Measurements from ENCODE around the gene UNC119. TPM values are rescaled to one million over a fixed set of nuclear protein-coding genes. Genes with fewer than 3 reads are reported as not detected.

The UNC119 gene
- total and polyA plus RNA-seq, 4 donors = 33.1 to 85.8 (median 68.9) TPM

- WGBS (ENCODE audit: insufficient coverage) = 86% methylated on average over 10 of the region's 14 CpGs
- H3K27me3 ChIP-seq (ENCODE audit: control insufficient read depth, insufficient read depth, low read length) = no peaks in the 10 kb centered on the region
- peaks cover 31% of the 10 kb centered on the region for H3K36me3 ChIP-seq (ENCODE audit: control insufficient read depth, insufficient read depth, low read length)
- no peak for DNase-seq (ENCODE audit: low read depth in 4 of 6, low spot score in 6 of 6)
- no peak overlapping the region for H3K27ac ChIP-seq (ENCODE audit: low read depth, low read length)
- H3K4me3 ChIP-seq (ENCODE audit: low read depth, low read length) = no peak overlapping the region
- H3K9me3 ChIP-seq (ENCODE audit: control insufficient read depth, insufficient read depth, low read length) = no peaks in the 10 kb centered on the region
- H3K4me1 ChIP-seq (ENCODE audit: control insufficient read depth, insufficient read depth, low read length) = peaks cover 35% of the 10 kb centered on the region
Measured at GRCh38 chr17:28547096-28547622, 5.3 kb downstream of the UNC119 start.

- Histone ChIP-seq H3K27me3 (ENCODE audit: control insufficient read depth, insufficient read depth, low read length) (no peaks in the 10 kb centered on the region), H3K27ac (ENCODE audit: low read depth, low read length) (no peak overlapping the region), H3K4me3 (ENCODE audit: low read depth, low read length) (no peak overlapping the region), H3K36me3 (ENCODE audit: control insufficient read depth, insufficient read depth, low read length) (peaks cover 31% of the 10 kb centered on the region), H3K9me3 (ENCODE audit: control insufficient read depth, insufficient read depth, low read length) (no peaks in the 10 kb centered on the region), H3K4me1 (ENCODE audit: control insufficient read depth, insufficient read depth, low read length) (peaks cover 24% of the 10 kb centered on the region)
- DNase-seq (ENCODE audit: low read depth in 4 of 6, low spot score in 6 of 6) = no peak
- 62% methylated on average over 4 of the region's 6 CpGs for WGBS (ENCODE audit: insufficient coverage)
Measured at GRCh38 chr17:28545787-28546415, 6.5 kb downstream of the UNC119 start.

GRCh38 chr17:28545141-28545503, 7.3 kb downstream of the UNC119 start:
- no peak overlapping the region for H3K27ac ChIP-seq (ENCODE audit: low read depth, low read length)
- WGBS (ENCODE audit: insufficient coverage) = 95% methylated on average over 2 of the region's 2 CpGs

GRCh38 chr17:28544402-28545140, 7.9 kb downstream of the UNC119 start:
- peaks cover 12% of the 10 kb centered on the region for H3K4me1 ChIP-seq (ENCODE audit: control insufficient read depth, insufficient read depth, low read length)
- H3K4me3 ChIP-seq (ENCODE audit: low read depth, low read length) = no peak overlapping the region
- no peak overlapping the region for H3K27ac ChIP-seq (ENCODE audit: low read depth, low read length)
- DNase-seq (ENCODE audit: low read depth in 4 of 6, low spot score in 6 of 6) = no peak
- no peaks in the 10 kb centered on the region for H3K9me3 ChIP-seq (ENCODE audit: control insufficient read depth, insufficient read depth, low read length)
- WGBS (ENCODE audit: insufficient coverage) = 88% methylated on average over 2 of the region's 4 CpGs
- H3K36me3 ChIP-seq (ENCODE audit: control insufficient read depth, insufficient read depth, low read length) = peaks cover 27% of the 10 kb centered on the region
- no peaks in the 10 kb centered on the region for H3K27me3 ChIP-seq (ENCODE audit: control insufficient read depth, insufficient read depth, low read length)

More at GRCh38 chr17:28545141-28545503, 7.3 kb downstream of the UNC119 start:
- H3K9me3 ChIP-seq (ENCODE audit: control insufficient read depth, insufficient read depth, low read length) = no peaks in the 10 kb centered on the region
- H3K4me1 ChIP-seq (ENCODE audit: control insufficient read depth, insufficient read depth, low read length) = peaks cover 17% of the 10 kb centered on the region
- H3K27me3 ChIP-seq (ENCODE audit: control insufficient read depth, insufficient read depth, low read length) = no peaks in the 10 kb centered on the region
- no peak overlapping the region for H3K4me3 ChIP-seq (ENCODE audit: low read depth, low read length)
- H3K36me3 ChIP-seq (ENCODE audit: control insufficient read depth, insufficient read depth, low read length) = peaks cover 31% of the 10 kb centered on the region
- no peak for DNase-seq (ENCODE audit: low read depth in 4 of 6, low spot score in 6 of 6)

- DNase-seq (ENCODE audit: low read depth in 4 of 6, low spot score in 6 of 6) = no peak
- Histone ChIP-seq H3K27ac (ENCODE audit: low read depth, low read length) (no peak overlapping the region), H3K4me1 (ENCODE audit: control insufficient read depth, insufficient read depth, low read length) (no peaks in the 10 kb centered on the region), H3K4me3 (ENCODE audit: low read depth, low read length) (no peak overlapping the region), H3K36me3 (ENCODE audit: control insufficient read depth, insufficient read depth, low read length) (peaks cover 7% of the 10 kb centered on the region), H3K9me3 (ENCODE audit: control insufficient read depth, insufficient read depth, low read length) (no peaks in the 10 kb centered on the region), H3K27me3 (ENCODE audit: control insufficient read depth, insufficient read depth, low read length) (no peaks in the 10 kb centered on the region)
- WGBS (ENCODE audit: insufficient coverage) = 80% methylated on average over 1 of the region's 4 CpGs
Measured at GRCh38 chr17:28541439-28541838, 11.0 kb downstream of the UNC119 start.

- Histone ChIP-seq H3K4me1 (ENCODE audit: control insufficient read depth, insufficient read depth, low read length) (no peaks in the 10 kb centered on the region), H3K9me3 (ENCODE audit: control insufficient read depth, insufficient read depth, low read length) (no peaks in the 10 kb centered on the region), H3K27ac (ENCODE audit: low read depth, low read length) (no peak overlapping the region), H3K36me3 (ENCODE audit: control insufficient read depth, insufficient read depth, low read length) (no peaks in the 10 kb centered on the region), H3K4me3 (ENCODE audit: low read depth, low read length) (no peak overlapping the region), H3K27me3 (ENCODE audit: control insufficient read depth, insufficient read depth, low read length) (no peaks in the 10 kb centered on the region)
- 81% methylated on average over 3 of the region's 4 CpGs for WGBS (ENCODE audit: insufficient coverage)
- DNase-seq (ENCODE audit: low read depth in 4 of 6, low spot score in 6 of 6) = no peak
Measured at GRCh38 chr17:28540231-28540630, 12.2 kb downstream of the UNC119 start.

GRCh38 chr17:28538296-28538895, 14.0 kb downstream of the UNC119 start:
- DNase-seq (ENCODE audit: low read depth in 4 of 6, low spot score in 6 of 6) = no peak
- Histone ChIP-seq H3K4me1 (ENCODE audit: control insufficient read depth, insufficient read depth, low read length) (no peaks in the 10 kb centered on the region), H3K9me3 (ENCODE audit: control insufficient read depth, insufficient read depth, low read length) (no peaks in the 10 kb centered on the region), H3K27ac (ENCODE audit: low read depth, low read length) (no peak overlapping the region), H3K4me3 (ENCODE audit: low read depth, low read length) (no peak overlapping the region), H3K27me3 (ENCODE audit: control insufficient read depth, insufficient read depth, low read length) (no peaks in the 10 kb centered on the region), H3K36me3 (ENCODE audit: control insufficient read depth, insufficient read depth, low read length) (no peaks in the 10 kb centered on the region)
- 89% methylated on average over 14 of the region's 14 CpGs for whole genome bisulfite sequencing (ENCODE audit: insufficient coverage)

- Histone ChIP-seq H3K4me3 (ENCODE audit: low read depth, low read length) (no peak overlapping the region), H3K36me3 (ENCODE audit: control insufficient read depth, insufficient read depth, low read length) (no peaks in the 10 kb centered on the region), H3K27ac (ENCODE audit: low read depth, low read length) (no peak overlapping the region), H3K4me1 (ENCODE audit: control insufficient read depth, insufficient read depth, low read length) (no peaks in the 10 kb centered on the region), H3K9me3 (ENCODE audit: control insufficient read depth, insufficient read depth, low read length) (no peaks in the 10 kb centered on the region), H3K27me3 (ENCODE audit: control insufficient read depth, insufficient read depth, low read length) (no peaks in the 10 kb centered on the region)
- WGBS (ENCODE audit: insufficient coverage) = 79% methylated on average over 12 of the region's 12 CpGs
- DNase-seq (ENCODE audit: low read depth in 4 of 6, low spot score in 6 of 6) = no peak
Measured at GRCh38 chr17:28537219-28537610, 15.2 kb downstream of the UNC119 start.

GRCh38 chr17:28536532-28537218, 15.7 kb downstream of the UNC119 start:
- Histone ChIP-seq H3K4me3 (ENCODE audit: low read depth, low read length) (no peak overlapping the region), H3K27ac (ENCODE audit: low read depth, low read length) (no peak overlapping the region), H3K36me3 (ENCODE audit: control insufficient read depth, insufficient read depth, low read length) (no peaks in the 10 kb centered on the region), H3K4me1 (ENCODE audit: control insufficient read depth, insufficient read depth, low read length) (no peaks in the 10 kb centered on the region), H3K27me3 (ENCODE audit: control insufficient read depth, insufficient read depth, low read length) (no peaks in the 10 kb centered on the region), H3K9me3 (ENCODE audit: control insufficient read depth, insufficient read depth, low read length) (no peaks in the 10 kb centered on the region)
- WGBS (ENCODE audit: insufficient coverage) = 66% methylated on average over 7 of the region's 9 CpGs
- no peak for DNase-seq (ENCODE audit: low read depth in 4 of 6, low spot score in 6 of 6)
